H1 (cell line): Measurements from ENCODE around the gene RAET1E. TPM values are rescaled to one million over a fixed set of nuclear protein-coding genes. Genes with fewer than 3 reads are reported as not detected.

Experiments
- CEBPB ChIP-seq: IDR thresholded peaks from 2 replicates; pipeline ENCODE4 v1.6.1; 2012; ENCODE audit warnings: low read depth, low read length
- CHD2 ChIP-seq: IDR thresholded peaks from 2 replicates; pipeline ENCODE4 v1.6.1; 2012; ENCODE audit warnings: low read length, improper control_type of control experiment
- CREB1 ChIP-seq: IDR thresholded peaks from 2 replicates; pipeline ENCODE4 v1.6.1; 2012; ENCODE audit warnings: inconsistent platforms
- EZH2 ChIP-seq: fragments of 200-600 bp; sonication (generic); IDR thresholded peaks from 2 replicates; pipeline ENCODE4 v1.7.1; 2012; ENCODE audit warnings: low read depth, mild to moderate bottlenecking, moderate library complexity, low read length, inconsistent platforms; ENCODE audit not compliant: severe bottlenecking
- HDAC2 ChIP-seq, 2 experiments: fragments of 300-600 bp in 1 of 2; sonication (generic) in 1 of 2; IDR thresholded peaks; 2 replicates each; pipeline ENCODE4 v1.6.1; 2011 to 2012; ENCODE audit warnings: low read depth in 2 of 2, low read length in 2 of 2, mild to moderate bottlenecking in 2 of 2, moderate library complexity in 2 of 2, borderline replicate concordance in 1 of 2, inconsistent platforms in 1 of 2
- RBBP5 ChIP-seq: IDR thresholded peaks from 2 replicates; pipeline ENCODE4 v1.7.1; 2012; ENCODE audit warnings: low read depth, mild to moderate bottlenecking, inconsistent platforms, low read length, moderate library complexity, borderline replicate concordance
- RNF2 ChIP-seq: fragments of 200-900, 300-1000 bp; sonication (generic); IDR thresholded peaks from 2 replicates; pipeline ENCODE4 v1.7.1; 2016; ENCODE audit warnings: borderline replicate concordance, low read depth, mild to moderate bottlenecking, antibody characterized with exemption, low read length; ENCODE audit not compliant: poor library complexity, severe bottlenecking; ENCODE audit errors: missing control alignments
- TAF7 ChIP-seq: optimal IDR thresholded peaks from 2 replicates; pipeline ENCODE3; 2011; ENCODE audit warnings: low read depth, mild to moderate bottlenecking, inconsistent platforms, low read length, moderate library complexity, borderline replicate concordance
- TCF12 ChIP-seq: IDR thresholded peaks from 2 replicates; pipeline ENCODE4 v1.6.1; 2011; ENCODE audit warnings: low read depth, mild to moderate bottlenecking, low read length
- TEAD4 ChIP-seq: IDR thresholded peaks from 2 replicates; pipeline ENCODE4 v1.6.1; 2012; ENCODE audit warnings: low read depth, low read length, inconsistent platforms, mixed read lengths
- polyA plus RNA-seq, 7 experiments: library from polyadenylated mRNA; depleted of rRNA in 3 of 7; stranded (reverse) in 5 of 7; unstranded in 2 of 7; fragments of >200 nt in 5 of 7; fragments of 200-250 nt in 2 of 7; gene quantifications; 1 replicate in 5 of 7; 2 replicates in 1 of 7; 4 replicates in 1 of 7; pipeline versions ENCODE4 v1.2.1 to v1.2.3, GENCODE V29; 2011 to 2013; ENCODE audit warnings: missing spikeins in 2 of 7, mixed read lengths in 2 of 7
- total RNA-seq: library from RNA; stranded (reverse); fragmentation: NEBNext Ultra II Directional; extraction: Animal tissue kit (Norgen Biotek cat#: 25700); gene quantifications from 2 replicates; pipeline ENCODE4 v1.2.1, GENCODE V29; 2021
- TF ChIP-seq, protein P1 (sequence below): fragments of 300-600 bp; sonication (generic); IDR thresholded peaks from 2 replicates; pipeline ENCODE4 v1.7.1; 2012; ENCODE audit warnings: low read length, moderate library complexity, mild to moderate bottlenecking, inconsistent platforms; ENCODE audit not compliant: insufficient replicate concordance

RAET1E gene
- total and polyA plus RNA-seq, 2 of the 8 experiments (the other 6 are each of a cell fraction or from before 2014, with no cell fraction given), result not detected

DNA sequence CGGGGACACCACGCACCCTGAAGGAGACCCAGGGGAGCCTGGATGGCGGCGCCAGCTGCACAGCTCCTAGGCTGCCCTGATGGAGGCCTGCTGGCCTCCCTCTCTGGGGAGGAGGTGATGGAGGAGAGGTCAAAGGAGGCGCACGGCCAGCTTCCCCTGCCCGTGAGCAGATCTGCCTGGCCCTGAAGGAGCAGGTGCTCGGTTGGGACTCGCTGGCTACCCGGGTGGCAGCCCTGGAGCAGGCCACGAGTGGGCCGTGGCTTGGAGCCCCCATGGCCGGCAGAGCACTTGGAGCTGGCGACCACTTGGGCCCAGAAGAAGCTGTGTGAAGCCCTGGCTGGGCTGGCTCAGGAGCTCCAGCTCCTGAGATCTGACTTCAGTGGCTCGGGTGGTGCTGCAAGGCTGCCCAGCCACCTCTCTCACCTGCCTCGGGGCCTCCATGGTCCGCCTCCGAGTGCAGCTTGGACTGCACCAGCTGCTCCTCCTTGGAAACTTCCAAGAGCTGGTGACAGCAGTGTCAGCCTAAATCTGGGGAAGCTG, 7.5 kb upstream of the RAET1E start (continued):
- TF ChIP-seq, protein P1, sequence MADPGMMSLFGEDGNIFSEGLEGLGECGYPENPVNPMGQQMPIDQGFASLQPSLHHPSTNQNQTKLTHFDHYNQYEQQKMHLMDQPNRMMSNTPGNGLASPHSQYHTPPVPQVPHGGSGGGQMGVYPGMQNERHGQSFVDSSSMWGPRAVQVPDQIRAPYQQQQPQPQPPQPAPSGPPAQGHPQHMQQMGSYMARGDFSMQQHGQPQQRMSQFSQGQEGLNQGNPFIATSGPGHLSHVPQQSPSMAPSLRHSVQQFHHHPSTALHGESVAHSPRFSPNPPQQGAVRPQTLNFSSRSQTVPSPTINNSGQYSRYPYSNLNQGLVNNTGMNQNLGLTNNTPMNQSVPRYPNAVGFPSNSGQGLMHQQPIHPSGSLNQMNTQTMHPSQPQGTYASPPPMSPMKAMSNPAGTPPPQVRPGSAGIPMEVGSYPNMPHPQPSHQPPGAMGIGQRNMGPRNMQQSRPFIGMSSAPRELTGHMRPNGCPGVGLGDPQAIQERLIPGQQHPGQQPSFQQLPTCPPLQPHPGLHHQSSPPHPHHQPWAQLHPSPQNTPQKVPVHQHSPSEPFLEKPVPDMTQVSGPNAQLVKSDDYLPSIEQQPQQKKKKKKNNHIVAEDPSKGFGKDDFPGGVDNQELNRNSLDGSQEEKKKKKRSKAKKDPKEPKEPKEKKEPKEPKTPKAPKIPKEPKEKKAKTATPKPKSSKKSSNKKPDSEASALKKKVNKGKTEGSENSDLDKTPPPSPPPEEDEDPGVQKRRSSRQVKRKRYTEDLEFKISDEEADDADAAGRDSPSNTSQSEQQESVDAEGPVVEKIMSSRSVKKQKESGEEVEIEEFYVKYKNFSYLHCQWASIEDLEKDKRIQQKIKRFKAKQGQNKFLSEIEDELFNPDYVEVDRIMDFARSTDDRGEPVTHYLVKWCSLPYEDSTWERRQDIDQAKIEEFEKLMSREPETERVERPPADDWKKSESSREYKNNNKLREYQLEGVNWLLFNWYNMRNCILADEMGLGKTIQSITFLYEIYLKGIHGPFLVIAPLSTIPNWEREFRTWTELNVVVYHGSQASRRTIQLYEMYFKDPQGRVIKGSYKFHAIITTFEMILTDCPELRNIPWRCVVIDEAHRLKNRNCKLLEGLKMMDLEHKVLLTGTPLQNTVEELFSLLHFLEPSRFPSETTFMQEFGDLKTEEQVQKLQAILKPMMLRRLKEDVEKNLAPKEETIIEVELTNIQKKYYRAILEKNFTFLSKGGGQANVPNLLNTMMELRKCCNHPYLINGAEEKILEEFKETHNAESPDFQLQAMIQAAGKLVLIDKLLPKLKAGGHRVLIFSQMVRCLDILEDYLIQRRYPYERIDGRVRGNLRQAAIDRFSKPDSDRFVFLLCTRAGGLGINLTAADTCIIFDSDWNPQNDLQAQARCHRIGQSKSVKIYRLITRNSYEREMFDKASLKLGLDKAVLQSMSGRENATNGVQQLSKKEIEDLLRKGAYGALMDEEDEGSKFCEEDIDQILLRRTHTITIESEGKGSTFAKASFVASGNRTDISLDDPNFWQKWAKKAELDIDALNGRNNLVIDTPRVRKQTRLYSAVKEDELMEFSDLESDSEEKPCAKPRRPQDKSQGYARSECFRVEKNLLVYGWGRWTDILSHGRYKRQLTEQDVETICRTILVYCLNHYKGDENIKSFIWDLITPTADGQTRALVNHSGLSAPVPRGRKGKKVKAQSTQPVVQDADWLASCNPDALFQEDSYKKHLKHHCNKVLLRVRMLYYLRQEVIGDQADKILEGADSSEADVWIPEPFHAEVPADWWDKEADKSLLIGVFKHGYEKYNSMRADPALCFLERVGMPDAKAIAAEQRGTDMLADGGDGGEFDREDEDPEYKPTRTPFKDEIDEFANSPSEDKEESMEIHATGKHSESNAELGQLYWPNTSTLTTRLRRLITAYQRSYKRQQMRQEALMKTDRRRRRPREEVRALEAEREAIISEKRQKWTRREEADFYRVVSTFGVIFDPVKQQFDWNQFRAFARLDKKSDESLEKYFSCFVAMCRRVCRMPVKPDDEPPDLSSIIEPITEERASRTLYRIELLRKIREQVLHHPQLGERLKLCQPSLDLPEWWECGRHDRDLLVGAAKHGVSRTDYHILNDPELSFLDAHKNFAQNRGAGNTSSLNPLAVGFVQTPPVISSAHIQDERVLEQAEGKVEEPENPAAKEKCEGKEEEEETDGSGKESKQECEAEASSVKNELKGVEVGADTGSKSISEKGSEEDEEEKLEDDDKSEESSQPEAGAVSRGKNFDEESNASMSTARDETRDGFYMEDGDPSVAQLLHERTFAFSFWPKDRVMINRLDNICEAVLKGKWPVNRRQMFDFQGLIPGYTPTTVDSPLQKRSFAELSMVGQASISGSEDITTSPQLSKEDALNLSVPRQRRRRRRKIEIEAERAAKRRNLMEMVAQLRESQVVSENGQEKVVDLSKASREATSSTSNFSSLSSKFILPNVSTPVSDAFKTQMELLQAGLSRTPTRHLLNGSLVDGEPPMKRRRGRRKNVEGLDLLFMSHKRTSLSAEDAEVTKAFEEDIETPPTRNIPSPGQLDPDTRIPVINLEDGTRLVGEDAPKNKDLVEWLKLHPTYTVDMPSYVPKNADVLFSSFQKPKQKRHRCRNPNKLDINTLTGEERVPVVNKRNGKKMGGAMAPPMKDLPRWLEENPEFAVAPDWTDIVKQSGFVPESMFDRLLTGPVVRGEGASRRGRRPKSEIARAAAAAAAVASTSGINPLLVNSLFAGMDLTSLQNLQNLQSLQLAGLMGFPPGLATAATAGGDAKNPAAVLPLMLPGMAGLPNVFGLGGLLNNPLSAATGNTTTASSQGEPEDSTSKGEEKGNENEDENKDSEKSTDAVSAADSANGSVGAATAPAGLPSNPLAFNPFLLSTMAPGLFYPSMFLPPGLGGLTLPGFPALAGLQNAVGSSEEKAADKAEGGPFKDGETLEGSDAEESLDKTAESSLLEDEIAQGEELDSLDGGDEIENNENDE, result no peak
- TF ChIP-seq EZH2, result no peak
- no peak for TF ChIP-seq TEAD4
- no peak for TF ChIP-seq HDAC2 (IDR thresholded peaks at IDR 0.05; ENCODE audit: borderline replicate concordance in 1 of 2, low read depth in 2 of 2, low read length in 2 of 2)
- TF ChIP-seq RNF2, result no peak
- no peak for TF ChIP-seq CREB1
- TF ChIP-seq CHD2, result no peak
- TF ChIP-seq TAF7, result no peak
- no peak for TF ChIP-seq TCF12
- TF ChIP-seq CEBPB, result no peak
- no peak for TF ChIP-seq RBBP5
